ENCODE measurements around the gene GPR158.

The GPR158 gene

DNA sequence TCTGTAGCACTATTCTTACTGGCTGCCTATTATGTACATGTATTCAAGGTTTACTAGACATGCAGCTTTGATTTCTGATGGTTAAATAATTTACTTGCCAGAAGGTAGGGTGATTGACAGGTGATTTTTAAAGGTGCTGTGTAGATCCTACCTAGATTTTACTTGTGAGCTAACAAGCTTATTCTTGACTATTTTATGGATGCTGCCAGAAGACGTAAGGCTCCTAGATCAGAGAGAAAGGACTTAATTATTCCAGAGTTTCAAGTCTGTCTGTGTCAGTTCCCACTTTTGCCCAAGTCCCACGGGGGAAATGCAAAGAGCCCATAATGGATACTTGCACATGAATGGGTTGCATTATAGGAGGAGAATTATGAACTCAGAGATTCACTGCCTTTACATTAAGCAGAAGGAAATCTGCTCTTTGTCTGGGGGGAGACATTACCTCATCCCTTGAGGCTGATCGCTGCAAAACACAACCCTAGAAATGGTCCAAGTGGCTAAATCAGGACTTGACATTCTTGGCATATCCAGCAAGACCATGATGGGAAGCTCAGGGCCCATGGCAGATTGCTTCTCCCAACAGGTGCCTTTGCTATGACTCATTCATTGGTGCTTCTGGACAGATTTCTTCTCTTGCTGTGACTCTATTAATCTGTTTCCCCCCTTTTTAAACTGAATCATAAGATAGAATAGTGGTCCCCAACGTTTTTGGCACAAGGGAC, 32.1 kb downstream of the GPR158 start:
- DNase-seq (ENCODE audit: extremely low read depth in 1 of 2, low read depth in 1 of 2): no peak

DNA sequence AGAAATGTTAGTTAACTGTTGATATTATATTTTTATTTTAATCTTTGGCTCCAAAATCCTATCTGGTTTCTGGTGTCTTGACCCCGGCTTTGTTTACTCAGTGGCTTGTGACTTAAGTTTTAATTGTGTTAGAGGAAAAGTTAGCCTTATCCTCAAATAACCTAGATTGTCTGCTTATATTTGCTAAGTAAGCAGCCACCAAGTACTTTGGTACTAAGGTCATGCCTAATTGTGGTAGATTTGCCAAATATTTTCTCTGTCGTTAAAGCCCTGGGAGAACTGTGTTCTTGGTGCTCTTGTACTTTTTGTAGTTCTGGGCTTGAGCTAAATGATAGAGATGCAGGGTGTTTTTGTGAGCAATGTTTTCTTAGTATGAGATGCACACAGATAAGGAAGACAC, 34.8 kb downstream of the GPR158 start:
- no peak for DNase-seq (ENCODE audit: extremely low read depth in 1 of 2, low read depth in 1 of 2)

DNA sequence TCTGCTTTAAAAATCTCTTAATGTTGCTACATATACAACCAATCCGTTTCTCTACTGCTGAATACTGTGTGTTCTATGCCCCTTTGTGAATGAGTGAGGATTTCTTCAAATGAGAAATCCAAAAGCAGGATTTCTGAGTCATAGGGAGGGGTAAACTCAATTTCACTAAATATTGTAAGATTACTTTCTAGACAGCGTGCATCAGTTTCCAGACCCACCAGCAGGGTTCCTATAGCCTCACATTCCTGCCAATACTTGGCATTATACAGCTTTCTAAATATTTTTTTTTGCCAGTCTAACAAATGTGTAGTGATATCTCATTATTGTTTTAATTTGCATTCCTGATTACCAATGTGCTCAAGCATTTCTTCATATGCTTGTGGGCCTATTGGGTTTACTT, 35.5 kb downstream of the GPR158 start:
- no peak for DNase-seq (ENCODE audit: extremely low read depth in 1 of 2, low read depth in 1 of 2)

DNA sequence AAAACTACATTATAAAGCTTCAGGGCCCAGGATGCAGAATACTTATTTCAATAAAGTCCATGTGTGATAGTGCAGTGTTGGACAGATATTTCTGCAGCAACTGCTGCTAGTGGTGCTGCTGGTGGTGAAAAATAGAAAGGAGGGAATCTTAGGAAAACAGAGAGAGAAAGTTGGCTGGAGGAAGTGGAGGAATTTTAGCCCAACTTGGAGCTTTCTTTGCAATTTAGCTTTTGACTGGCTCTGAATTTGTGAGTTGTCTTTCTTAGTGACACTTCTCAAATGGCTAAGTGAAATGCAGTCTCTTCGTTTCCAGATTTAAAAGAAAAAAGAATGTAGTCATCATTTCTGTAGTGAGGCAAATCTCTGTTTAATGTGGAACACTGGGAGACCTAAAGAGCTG, 45.4 kb downstream of the GPR158 start:
- DNase-seq (ENCODE audit: extremely low read depth in 1 of 2, low read depth in 1 of 2): no peak

DNA sequence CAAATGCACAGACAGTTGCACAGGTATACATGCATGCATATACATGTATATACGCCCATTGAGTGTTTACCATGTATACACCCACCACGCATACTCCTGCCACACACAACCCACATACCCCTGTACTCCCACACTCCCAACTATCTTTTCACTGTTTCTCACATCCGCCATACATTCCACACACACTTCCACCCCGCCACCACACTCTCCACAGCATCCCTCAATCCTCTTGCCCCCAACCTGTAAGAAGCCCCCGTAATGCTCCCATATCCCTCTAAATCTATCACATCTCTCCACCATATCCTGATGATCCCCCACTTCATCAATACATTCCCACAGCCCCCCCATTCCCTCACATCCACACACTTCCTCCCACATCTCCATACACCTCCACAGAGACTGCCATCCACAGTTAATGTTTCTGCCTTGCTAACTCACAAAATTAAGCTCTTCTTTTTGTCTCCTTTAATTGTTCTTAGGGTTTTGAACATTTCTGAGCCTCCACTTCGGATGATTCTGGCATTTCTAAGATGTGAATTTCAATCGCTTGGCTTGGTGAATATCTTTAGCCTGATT, 47.4 kb downstream of the GPR158 start:
- DNase-seq (ENCODE audit: extremely low read depth in 1 of 2, low read depth in 1 of 2): no peak

DNA sequence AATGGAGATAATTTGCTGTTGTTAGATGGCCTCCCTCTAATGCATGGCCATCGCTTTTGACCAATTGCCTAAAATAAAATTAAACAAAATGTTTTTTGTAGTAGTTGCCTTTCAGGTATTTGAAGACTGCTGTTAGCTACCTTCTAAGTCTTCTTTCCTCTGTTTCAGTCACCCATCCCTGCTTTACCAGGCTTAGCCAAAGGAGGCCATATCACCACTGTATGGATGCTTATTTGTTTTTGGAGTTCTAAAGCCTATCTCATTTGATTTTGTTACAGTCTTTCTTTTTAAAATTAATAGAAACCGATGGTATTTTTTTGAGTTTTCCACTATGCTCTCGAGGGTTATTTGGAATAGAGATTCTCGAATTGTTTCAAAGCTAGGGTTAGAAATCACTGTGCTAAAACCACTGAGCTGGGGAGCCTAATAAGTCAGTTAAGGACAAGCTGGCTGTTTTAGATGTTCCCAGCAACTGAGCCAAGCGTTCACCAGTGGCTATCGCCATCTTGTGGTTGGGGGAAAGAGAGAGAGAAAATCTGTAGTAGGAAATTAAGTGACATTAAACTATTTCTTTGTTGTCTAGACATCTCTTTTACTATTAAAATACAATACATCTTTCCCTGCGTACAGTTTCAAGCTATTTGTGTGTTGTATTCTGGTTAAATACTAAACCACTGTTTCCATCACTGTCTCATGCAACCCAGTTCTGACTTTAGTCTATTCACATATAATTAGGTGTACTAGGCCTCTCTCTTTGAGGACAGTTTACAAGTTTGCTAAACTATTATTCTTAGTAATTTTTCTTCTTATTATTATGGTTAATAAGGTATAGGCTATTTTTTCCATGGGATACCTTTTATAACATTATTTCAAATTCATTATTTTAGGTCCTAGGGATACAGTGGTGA, 52.2 kb downstream of the GPR158 start:
- DNase-seq (ENCODE audit: extremely low read depth in 1 of 2, low read depth in 1 of 2): no peak

DNA sequence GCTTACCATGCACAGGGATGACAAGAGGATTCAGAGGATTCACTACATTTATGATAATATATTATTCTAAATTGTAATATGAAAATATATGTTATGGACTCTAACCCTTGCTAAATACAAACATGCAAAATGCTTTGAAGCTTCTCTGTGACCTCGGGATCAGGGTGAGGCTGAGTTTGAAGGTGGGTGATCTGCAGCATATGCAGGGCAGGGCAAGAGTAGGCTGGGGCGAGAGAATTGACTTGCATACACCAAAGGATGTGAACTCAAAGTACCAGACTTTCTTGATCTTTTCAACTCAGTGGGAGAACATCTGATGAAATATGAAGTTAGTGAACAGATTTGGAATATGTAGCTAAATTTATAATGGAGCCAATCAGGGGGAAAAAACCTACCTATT, 57.0 kb downstream of the GPR158 start:
- no peak for DNase-seq (ENCODE audit: extremely low read depth in 1 of 2, low read depth in 1 of 2)

DNA sequence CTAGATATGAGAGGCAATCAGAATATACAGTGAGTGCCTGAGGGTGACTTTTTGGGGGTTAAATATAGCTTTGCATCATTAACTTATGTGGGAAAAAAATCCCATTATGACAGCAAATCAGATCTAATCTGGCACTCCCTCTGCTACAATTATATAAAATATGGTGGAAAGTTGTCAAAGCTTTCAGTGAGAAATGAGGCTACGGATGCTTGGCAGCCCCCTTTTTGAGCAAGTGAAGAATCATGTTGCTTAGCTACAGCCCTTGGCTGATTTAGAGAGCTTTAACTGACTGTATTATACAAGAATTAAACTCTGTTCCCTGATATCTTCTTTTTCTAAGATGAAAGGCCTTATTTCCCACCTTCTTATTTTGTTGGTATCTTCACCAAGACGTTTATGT, 57.4 kb downstream of the GPR158 start:
- no peak for DNase-seq (ENCODE audit: extremely low read depth in 1 of 2, low read depth in 1 of 2)

DNA sequence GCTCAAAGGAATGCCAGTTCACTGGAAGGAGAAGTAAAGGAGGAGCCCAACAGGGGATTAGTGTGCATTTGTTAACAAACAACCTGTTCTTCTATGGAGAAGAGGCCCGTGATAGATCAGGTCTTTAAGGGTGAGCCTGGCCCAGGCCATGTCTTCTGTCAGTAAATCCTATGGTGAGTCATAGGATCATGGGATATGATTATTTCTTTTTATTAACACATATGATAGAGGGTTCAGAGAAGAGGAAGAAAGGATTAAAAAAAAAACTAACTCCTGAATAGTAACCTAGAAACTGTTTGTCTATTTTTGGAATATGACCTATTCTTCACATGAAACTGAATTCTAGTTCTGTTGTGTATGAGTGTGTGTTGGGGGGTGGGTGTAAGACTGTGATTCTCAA, 70.4 kb downstream of the GPR158 start:
- DNase-seq (ENCODE audit: extremely low read depth in 1 of 2, low read depth in 1 of 2): no peak

DNA sequence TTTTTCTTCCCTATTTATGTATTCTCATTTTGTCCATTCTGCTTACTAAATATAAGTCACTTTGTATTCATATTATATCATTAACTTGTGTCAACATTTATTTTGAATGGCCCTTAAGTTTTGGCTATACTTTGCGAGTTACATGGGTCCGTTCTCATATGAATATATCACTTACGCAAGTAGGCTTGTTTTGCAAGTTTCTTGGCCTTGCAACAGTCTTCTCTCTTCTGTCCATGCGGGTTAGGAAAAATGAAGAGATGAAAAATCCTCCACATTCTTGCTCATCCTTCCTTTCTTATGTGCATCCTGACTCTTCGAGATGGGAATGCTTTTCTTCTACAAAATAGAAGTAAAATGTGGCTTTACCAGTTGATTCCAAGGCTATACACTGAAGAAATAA, 82.8 kb downstream of the GPR158 start:
- no peak for DNase-seq (ENCODE audit: extremely low read depth in 1 of 2, low read depth in 1 of 2)

DNA sequence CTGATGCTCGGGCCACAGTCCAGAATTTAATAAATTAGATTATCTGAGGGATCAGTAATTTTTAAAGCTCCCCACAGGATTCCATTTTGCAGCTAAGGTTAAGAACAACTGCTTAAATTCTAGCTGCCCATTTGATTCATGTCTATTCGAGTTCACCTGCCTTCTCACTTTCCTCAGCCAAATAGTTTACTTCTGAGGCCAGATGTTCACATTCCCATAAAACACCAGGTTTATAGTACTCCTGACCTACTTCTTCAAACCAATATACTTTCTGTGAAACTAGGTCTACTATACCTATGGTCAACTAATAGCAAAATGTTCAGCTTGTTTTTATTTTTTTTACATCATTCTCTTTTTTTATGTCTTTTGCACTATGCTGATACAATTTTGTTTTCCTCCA, 86.3 kb downstream of the GPR158 start:
- DNase-seq (ENCODE audit: extremely low read depth in 1 of 2, low read depth in 1 of 2): no peak

DNA sequence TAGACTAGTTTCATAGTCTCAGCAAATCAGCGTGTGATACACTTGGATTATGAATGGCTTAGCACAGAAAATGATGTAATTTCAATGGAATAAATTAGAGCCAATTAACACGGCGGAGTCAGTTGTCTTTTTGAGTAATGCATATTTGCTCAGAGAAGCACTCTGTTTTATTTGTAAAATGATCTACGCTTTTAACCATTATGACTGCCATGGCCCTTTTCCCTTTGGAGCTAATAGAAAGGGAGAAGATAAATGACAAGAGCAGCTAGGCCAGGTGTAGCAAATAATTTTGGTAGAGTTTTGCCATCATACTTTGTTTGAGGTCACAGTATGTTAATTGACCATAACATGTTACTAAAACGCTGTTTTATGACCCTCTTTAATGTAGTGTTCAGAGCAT, 86.8 kb downstream of the GPR158 start:
- DNase-seq (ENCODE audit: extremely low read depth in 1 of 2, low read depth in 1 of 2): no peak

DNA sequence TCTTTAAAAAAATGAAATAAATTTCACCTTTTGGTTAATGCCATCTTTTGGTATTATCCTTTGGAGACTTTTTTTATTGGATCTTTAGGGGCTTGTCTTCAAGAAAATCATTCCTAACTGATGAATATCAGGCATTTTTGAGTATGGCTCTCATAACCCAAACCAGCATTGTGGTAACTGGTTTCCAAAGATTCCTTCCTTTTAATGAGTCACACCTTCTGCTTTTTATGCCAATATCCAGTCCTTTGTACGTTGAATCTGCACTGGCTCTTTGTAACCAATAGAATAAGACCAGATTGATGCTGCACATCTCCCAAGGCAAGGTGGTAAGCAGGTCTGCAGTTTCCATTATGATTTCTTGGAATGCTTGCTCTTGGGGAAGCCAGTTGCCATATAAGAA, 89.1 kb downstream of the GPR158 start:
- DNase-seq (ENCODE audit: extremely low read depth in 1 of 2, low read depth in 1 of 2): no peak

DNA sequence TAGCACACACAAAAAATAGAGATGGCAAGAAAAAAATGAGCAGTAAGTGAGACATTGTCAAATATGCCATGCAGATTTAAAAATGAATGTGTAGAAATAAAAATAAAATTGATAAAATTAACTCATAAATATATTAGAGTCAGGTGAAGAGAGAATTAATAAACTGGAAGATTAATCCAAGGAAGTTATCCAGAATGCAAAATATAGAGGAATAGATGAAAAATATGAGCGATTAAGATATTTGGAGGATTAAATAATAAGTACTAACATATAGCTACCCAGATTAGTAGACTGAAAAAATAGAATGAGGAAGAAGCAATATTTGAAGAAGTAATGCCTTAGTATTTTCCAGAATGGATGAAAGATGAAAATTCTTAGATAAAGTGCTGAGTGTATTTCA, 103.4 kb downstream of the GPR158 start:
- no peak for DNase-seq (ENCODE audit: extremely low read depth in 1 of 2, low read depth in 1 of 2)

DNA sequence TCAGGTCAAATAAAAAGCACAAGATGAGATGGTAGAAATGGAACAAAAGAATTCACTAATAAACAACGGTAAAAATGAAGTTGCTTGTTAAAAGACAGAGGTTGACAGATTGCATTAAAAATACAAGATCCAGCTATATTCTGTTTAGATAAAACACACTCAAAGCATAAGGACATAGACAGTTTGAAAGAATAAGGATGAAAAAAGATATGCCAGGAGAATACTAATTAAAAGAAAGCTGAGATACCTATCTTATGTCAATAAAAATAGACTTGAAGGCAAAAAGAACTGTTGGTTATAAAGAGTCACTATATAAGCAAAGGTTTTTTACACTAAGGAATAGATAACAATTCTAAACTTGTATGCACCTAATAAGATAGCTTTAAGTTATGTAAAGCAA, 105.3 kb downstream of the GPR158 start:
- no peak for DNase-seq (ENCODE audit: extremely low read depth in 1 of 2, low read depth in 1 of 2)

DNA sequence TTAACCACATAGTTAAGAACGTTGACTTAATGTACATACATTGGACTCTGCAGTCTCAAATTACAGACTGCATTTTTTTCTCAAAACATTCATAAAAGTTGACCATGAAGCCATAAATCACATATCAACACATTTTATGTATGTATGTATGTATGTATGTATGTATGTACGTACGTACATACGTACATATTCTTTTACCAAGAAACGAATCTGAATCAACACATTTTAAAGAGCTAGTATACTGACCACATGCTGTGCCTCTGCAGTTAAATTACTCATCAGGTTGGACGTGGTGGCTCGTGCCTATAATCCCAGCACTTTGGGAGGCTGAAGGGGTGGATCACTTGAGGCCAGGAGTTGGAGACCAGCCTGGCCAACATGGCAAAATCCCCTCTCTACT, 105.8 kb downstream of the GPR158 start:
- DNase-seq (ENCODE audit: extremely low read depth in 1 of 2, low read depth in 1 of 2): no peak

DNA sequence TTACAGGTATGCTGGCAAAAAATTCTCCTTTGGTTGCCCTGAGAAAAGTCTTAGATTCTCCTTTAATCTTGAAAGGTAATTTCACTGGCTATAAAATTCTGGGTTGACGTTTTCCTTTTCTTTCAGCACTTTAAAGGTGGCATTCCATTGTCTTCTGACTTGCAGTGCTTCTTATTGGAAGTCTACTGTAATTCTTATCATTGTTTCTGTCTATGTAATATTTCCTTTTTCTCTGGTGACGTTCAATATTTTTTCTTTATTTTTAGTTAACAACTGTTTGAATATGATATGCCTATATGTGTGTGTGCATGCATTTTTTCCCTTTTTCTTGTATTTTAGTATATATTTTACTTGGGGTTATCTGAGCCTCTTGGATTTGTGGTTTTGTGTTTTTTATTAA, 111.0 kb downstream of the GPR158 start:
- DNase-seq (ENCODE audit: extremely low read depth in 1 of 2, low read depth in 1 of 2): no peak

DNA sequence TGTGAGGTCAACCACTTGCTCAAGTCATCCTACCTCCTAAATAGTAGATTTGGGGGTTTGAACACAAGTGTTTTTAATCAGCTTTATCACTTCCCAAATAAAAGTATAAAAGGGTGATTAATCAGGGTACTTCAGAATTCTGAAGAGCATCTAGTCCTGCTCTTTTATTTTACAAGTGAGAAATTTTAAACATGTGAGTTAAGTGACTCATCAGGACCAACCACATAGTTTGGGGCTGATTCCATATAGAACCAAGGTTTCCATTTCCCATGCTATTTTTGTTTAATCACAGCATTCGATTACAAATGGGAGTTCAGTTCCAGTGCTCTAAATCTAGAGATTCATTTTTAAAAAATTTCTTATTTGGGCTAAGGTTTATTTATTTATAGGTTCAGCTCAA, 113.4 kb downstream of the GPR158 start:
- no peak for DNase-seq (ENCODE audit: extremely low read depth in 1 of 2, low read depth in 1 of 2)

DNA sequence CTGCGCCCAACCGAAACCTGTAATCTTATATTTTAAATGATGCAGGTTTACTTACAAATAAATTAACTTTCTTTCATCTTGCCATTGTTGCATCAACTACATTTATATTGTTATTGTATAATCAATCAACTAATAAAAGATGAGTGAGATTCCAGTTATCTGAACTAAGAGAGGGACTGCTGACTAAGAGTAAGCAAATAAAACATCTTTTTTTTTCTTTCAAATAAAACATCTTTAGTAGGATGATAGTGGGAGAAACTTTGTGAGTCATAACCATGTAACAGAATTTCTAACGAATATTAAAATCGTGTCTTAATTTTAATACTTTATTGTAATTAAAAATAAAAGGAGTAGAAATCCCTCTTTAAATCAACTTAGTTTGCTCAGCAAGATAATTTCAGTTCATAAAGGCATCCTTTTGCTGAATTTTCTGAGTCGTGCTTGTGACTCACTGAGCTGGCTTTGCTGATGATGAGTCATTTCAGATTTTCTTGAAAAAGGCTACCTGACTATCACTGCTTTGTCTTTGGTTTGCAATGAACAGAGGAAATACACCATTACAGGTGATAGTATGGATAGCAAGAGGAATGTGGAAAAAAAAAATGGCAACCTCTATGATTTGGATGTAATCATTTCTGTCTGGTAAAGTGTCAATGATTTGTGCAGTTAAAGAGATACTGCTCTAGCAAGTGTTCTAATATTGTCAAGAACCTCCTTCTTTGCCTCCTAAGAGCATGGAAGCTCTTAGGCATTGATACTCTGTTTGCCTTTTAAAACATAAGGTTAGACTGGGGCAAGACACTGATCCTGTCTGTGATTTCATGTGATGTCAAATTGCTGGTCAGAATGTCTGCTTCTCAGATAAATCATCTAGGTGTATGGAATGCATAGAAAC, 119.5 kb downstream of the GPR158 start:
- no peak for DNase-seq (ENCODE audit: extremely low read depth in 1 of 2, low read depth in 1 of 2)

DNA sequence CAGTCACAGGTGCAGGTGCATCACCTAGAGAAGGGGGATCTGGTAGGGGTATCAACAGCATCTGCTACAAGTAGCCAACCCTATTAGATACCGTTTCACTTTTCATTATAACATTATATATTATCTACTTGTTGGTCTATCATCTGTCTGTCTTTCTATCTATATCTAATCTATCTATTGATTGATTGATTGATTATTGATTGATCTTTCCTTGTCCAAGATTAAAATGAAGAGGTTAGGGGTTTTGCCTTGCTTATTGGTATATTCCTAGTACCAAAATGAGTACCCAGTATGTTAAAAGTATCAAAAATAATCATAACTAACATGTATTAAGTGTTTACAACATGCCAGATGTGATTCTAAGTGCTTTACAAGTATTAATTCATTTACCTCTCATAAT, 121.5 kb downstream of the GPR158 start:
- no peak for DNase-seq (ENCODE audit: extremely low read depth in 1 of 2, low read depth in 1 of 2)

DNA sequence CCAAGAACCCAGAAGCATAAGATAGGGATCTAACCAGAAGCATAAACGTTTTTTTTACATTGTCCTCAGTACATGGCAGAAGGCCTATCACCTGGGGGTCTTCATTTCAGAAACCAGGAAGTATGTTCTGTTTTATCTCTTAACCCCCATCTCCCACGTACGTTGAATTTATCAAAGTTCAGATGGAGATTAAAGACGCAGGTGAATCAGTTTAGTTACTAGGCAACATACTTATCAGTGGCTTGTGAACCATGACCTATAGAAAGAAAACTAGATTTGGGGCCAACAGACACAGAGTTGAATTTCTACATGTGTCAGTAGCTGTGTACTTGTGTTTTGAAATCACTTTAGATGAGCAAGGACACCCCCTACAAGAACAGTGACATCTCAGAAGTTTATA, 122.7 kb downstream of the GPR158 start:
- no peak for DNase-seq (ENCODE audit: extremely low read depth in 1 of 2, low read depth in 1 of 2)

All from activated CD8-positive, alpha-beta memory T cell treated with anti-CD3 and anti-CD28 coated beads for 1 hour (primary cell).